ENCODE results near the gene ANO2. TPM values are rescaled to one million over a fixed set of nuclear protein-coding genes. Genes with fewer than 3 reads are reported as not detected.

The ANO2 gene
- total and polyA plus RNA-seq, 8 donors: 0.44 to 16.9 (median 3.8) TPM; not detected in 1

- TF ChIP-seq POLR2AphosphoS5 (IDR thresholded peaks at IDR 0.05): no peak
- WGBS, 5 donors: 77 to 86% (median 81%) methylated on average over 4 of the region's 4 CpGs
- H3K4me1 ChIP-seq: no peaks in the 10 kb centered on the region
Measured at GRCh38 chr12:5520037-5520436, 425.0 kb downstream of the ANO2 start.

GRCh38 chr12:5518584-5519365, 426.3 kb downstream of the ANO2 start:
- no peak for DNase-seq
- Histone ChIP-seq H3K4me1 (no peaks in the 10 kb centered on the region), H3K27me3 (no peaks in the 10 kb centered on the region), H3K9me3 (no peaks in the 10 kb centered on the region), H3K27ac (no peak overlapping the region), H3K4me3 (no peak overlapping the region), H3K36me3 (no peaks in the 10 kb centered on the region)
- intact Hi-C loops (cut with DNase I; ENCODE audit: low total_unique reads): no loop called here
- TF ChIP-seq CTCF (IDR thresholded peaks at IDR 0.05) (no peak), POLR2AphosphoS5 (IDR thresholded peaks at IDR 0.05) (no peak), EP300 (IDR thresholded peaks at IDR 0.05) (no peak), POLR2A (IDR thresholded peaks at IDR 0.05) (no peak)
- WGBS, 5 donors: 82 to 88% (median 83%) methylated on average over 8 of the region's 8 CpGs

More at GRCh38 chr12:5520037-5520436, 425.0 kb downstream of the ANO2 start:
- H3K36me3 ChIP-seq: no peaks in the 10 kb centered on the region
- H3K9me3 ChIP-seq: no peaks in the 10 kb centered on the region
- intact Hi-C loops (cut with DNase I; ENCODE audit: low total_unique reads): no loop called here
- H3K27me3 ChIP-seq: no peaks in the 10 kb centered on the region
- H3K27ac ChIP-seq: no peak overlapping the region
- H3K4me3 ChIP-seq: no peak overlapping the region
- no peak for DNase-seq

- no peak for DNase-seq
- no peak overlapping the region for H3K4me3 ChIP-seq
- no peaks in the 10 kb centered on the region for H3K36me3 ChIP-seq
- peaks cover 0 to 8% (median 0%) of the 10 kb centered on the region in 3 donors for H3K27me3 ChIP-seq
- intact Hi-C loops (cut with DNase I; ENCODE audit: low total_unique reads): no loop called here
- no peak overlapping the region for H3K27ac ChIP-seq
- 76 to 85% (median 79%) methylated on average over 7 to 8 of the region's 8 CpGs for WGBS, 5 donors
- no peak for TF ChIP-seq CTCF (IDR thresholded peaks at IDR 0.05)
- no peak for TF ChIP-seq EP300 (IDR thresholded peaks at IDR 0.05)
- TF ChIP-seq POLR2AphosphoS5 (IDR thresholded peaks at IDR 0.05): no peak
- TF ChIP-seq POLR2A (IDR thresholded peaks at IDR 0.05): no peak
- H3K9me3 ChIP-seq: no peaks in the 10 kb centered on the region
- H3K4me1 ChIP-seq: peaks cover 0 to 11% (median 4%) of the 10 kb centered on the region in 4 donors
Measured at GRCh38 chr12:5516371-5517241, 428.5 kb downstream of the ANO2 start.

GRCh38 chr12:5515458-5515857, 429.6 kb downstream of the ANO2 start:
- Histone ChIP-seq H3K4me1 (peaks cover 0 to 15% (median 6%) of the 10 kb centered on the region in 4 donors), H3K36me3 (no peaks in the 10 kb centered on the region), H3K4me3 (no peak overlapping the region), H3K27me3 (peaks cover 0 to 9% (median 0%) of the 10 kb centered on the region in 3 donors), H3K9me3 (no peaks in the 10 kb centered on the region), H3K27ac (no peak overlapping the region)
- no peak for TF ChIP-seq POLR2AphosphoS5 (IDR thresholded peaks at IDR 0.05)
- TF ChIP-seq POLR2A (IDR thresholded peaks at IDR 0.05): no peak
- TF ChIP-seq EP300 (IDR thresholded peaks at IDR 0.05): no peak
- TF ChIP-seq CTCF (IDR thresholded peaks at IDR 0.05): no peak
- intact Hi-C loops (cut with DNase I; ENCODE audit: low total_unique reads): no loop called here
- 88 to 98% (median 94%) methylated on average over 1 of the region's 1 CpG for WGBS, 5 donors
- DNase-seq: no peak

Measured in stomach (tissue), 9 donors.